Adipose tissue (tissue), 3 donors: ENCODE results near the gene WDPCP. TPM values are rescaled to one million over a fixed set of nuclear protein-coding genes. Genes with fewer than 3 reads are reported as not detected.
"Not testable (repeated sequence)": the region's sequence is repeated elsewhere in the genome, so short reads cannot be mapped to it uniquely, and the experiment has no call there.

Source experiments
- H3K27ac ChIP-seq: one replicate; pipeline ENCODE4 v1.5.1; 2013; ENCODE audit warnings: low read depth, low read length
- WGBS, 3 donors: extraction: QIAGEN DNeasy Blood & Tissue Kit; methylation state at CpG; one replicate each; pipeline ENCODE4 v1.1.7; 2013; 5-methylcytosine and 5-hydroxymethylcytosine counted together
- polyA plus RNA-seq, 3 donors: library from polyadenylated mRNA; stranded (reverse); fragments of 200-250 nt; gene quantifications; one replicate each; pipeline ENCODE4 v1.2.3, GENCODE V29; 2013
- donor health status: healthy with polysubstance abuse.
- donor health status: Bipolar disorder and iron deficiency.
- donor health status: healthy.

Gene WDPCP
- polyA plus RNA-seq: 1 to 10 TPM; 1.5 to 2.9 (median 1.9) TPM

GRCh38 chr2:63588385-63589147 lies at the start of gene WDPCP, which contains the start of gene MDH1:
Gene WDPCP, minus strand, starts transcription at chr2:63588477. Its CDS starts 206 bp downstream, at chr2:63588271.
Gene MDH1, plus strand, starts transcription at chr2:63588963. Its CDS starts 81 bp downstream, at chr2:63589044.
- WGBS, 3 donors: 0 to 1% (median 1%) methylated on average over 44 of the region's 44 CpGs
- H3K27ac ChIP-seq: no peak within 1 kb of the TSS

- H3K27ac ChIP-seq: no peak overlapping the region
- 88 to 94% (median 93%) methylated on average over 2 of the region's 2 CpGs for WGBS, 3 donors
These were observed 44.1 kb upstream of the WDPCP start for GRCh38 chr2:63632382-63632781.

- H3K27ac ChIP-seq: no peak overlapping the region
- 52 to 63% (median 62%) methylated on average over 1 of the region's 1 CpG for WGBS, 3 donors
These were observed 43.2 kb upstream of the WDPCP start for GRCh38 chr2:63631501-63631900.

- no peak overlapping the region for H3K27ac ChIP-seq
- WGBS, 3 donors: 88 to 93% (median 90%) methylated on average over 1 of the region's 1 CpG
These were observed 40.2 kb upstream of the WDPCP start for GRCh38 chr2:63628403-63628942.

GRCh38 chr2:63627866-63628265 lies 39.6 kb upstream of the WDPCP start:
- WGBS, 3 donors: 94 to 95% (median 94%) methylated on average over 15 of the region's 15 CpGs
- no peak overlapping the region for H3K27ac ChIP-seq

- not testable (repeated sequence) for H3K27ac ChIP-seq
- WGBS, 3 donors: 84 to 91% (median 84%) methylated on average over 2 of the region's 2 CpGs
These were observed 35.5 kb upstream of the WDPCP start for GRCh38 chr2:63623763-63624162.

GRCh38 chr2:63622751-63623150 lies 34.5 kb upstream of the WDPCP start:
- H3K27ac ChIP-seq: no peak overlapping the region
- 96% methylated on average over 26 to 31 of the region's 31 CpGs for whole genome bisulfite sequencing, 3 donors

GRCh38 chr2:63619328-63619727 lies 31.1 kb upstream of the WDPCP start:
- no peak overlapping the region for H3K27ac ChIP-seq
- WGBS, 3 donors: 95 to 97% (median 96%) methylated on average over 2 of the region's 2 CpGs

- 66 to 73% (median 67%) methylated on average over 1 of the region's 1 CpG for WGBS, 3 donors
These were observed 29.1 kb upstream of the WDPCP start for GRCh38 chr2:63617366-63617765.

GRCh38 chr2:63614983-63615945 lies 27.0 kb upstream of the WDPCP start:
- WGBS, 3 donors: 60 to 69% (median 68%) methylated on average over 9 of the region's 9 CpGs
- H3K27ac ChIP-seq: no peak overlapping the region

More at GRCh38 chr2:63617366-63617765, 29.1 kb upstream of the WDPCP start:
- no peak overlapping the region for H3K27ac ChIP-seq

GRCh38 chr2:63614448-63614968 lies 26.2 kb upstream of the WDPCP start:
- no peak overlapping the region for H3K27ac ChIP-seq
- 79 to 93% (median 93%) methylated on average over 2 of the region's 2 CpGs for WGBS, 3 donors

- WGBS, 3 donors: 66 to 82% (median 77%) methylated on average over 2 of the region's 2 CpGs
- no peak overlapping the region for H3K27ac ChIP-seq
These were observed 25.2 kb upstream of the WDPCP start for GRCh38 chr2:63613391-63613901.

GRCh38 chr2:63610525-63610924 lies 22.2 kb upstream of the WDPCP start:
- WGBS, 3 donors: 93 to 98% (median 97%) methylated on average over 4 of the region's 4 CpGs
- H3K27ac ChIP-seq: no peak overlapping the region

- not testable (repeated sequence) for H3K27ac ChIP-seq
- 67 to 85% (median 68%) methylated on average over 8 of the region's 8 CpGs for WGBS, 3 donors
These were observed 20.6 kb upstream of the WDPCP start for GRCh38 chr2:63608865-63609264.

GRCh38 chr2:63604666-63605065 lies 16.4 kb upstream of the WDPCP start:
- WGBS, 3 donors: 89 to 91% (median 90%) methylated on average over 4 of the region's 4 CpGs
- no peak overlapping the region for H3K27ac ChIP-seq

- no peak overlapping the region for H3K27ac ChIP-seq
- 29 to 96% (median 85%) methylated on average over 1 of the region's 1 CpG for WGBS, 3 donors
These were observed 12.7 kb upstream of the WDPCP start for GRCh38 chr2:63600881-63601460.

- 68 to 88% (median 85%) methylated on average over 2 of the region's 2 CpGs for WGBS, 3 donors
- no peak overlapping the region for H3K27ac ChIP-seq
These were observed 10.7 kb upstream of the WDPCP start for GRCh38 chr2:63598981-63599380.

- 94 to 96% (median 95%) methylated on average over 2 of the region's 2 CpGs for WGBS, 3 donors
These were observed 8.2 kb upstream of the WDPCP start for GRCh38 chr2:63596401-63596883.

More at GRCh38 chr2:63596401-63596883, 8.2 kb upstream of the WDPCP start:
- no peak overlapping the region for H3K27ac ChIP-seq
